GM18498 (cell line): ENCODE results near the gene TMEM256.

Experiments used
- ATAC-seq: cut with Tn5 transposase; IDR thresholded peaks from one replicate; pipeline ENCODE4 v1.9.1; 2021; ENCODE audit warnings: mild to moderate bottlenecking, moderate library complexity; ENCODE audit not compliant: unreplicated experiment

The TMEM256 gene

GRCh38 chr17:7431231-7431630 is 27.3 kb upstream of the TMEM256 start:
- no peak for ATAC-seq

DNA sequence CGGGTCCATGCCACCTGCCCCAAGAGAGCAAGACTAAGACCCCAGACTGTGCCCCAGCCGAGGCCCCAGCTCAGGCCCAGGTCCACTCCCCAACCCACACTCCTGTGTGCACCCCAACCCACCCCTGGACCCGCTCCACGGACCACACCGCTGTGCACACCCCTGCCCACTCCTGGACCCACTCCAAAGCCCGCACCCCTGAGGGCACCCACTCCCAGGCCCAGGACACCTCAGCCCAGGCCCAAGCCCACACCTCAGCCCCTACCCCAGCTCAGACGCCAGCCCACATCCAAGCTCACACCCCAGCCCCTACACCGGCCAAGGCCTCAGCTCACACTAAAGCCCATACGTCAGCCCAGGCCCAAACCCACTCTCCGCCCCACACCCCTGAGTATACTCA is 25.8 kb upstream of the TMEM256 start:
- no peak for ATAC-seq

DNA sequence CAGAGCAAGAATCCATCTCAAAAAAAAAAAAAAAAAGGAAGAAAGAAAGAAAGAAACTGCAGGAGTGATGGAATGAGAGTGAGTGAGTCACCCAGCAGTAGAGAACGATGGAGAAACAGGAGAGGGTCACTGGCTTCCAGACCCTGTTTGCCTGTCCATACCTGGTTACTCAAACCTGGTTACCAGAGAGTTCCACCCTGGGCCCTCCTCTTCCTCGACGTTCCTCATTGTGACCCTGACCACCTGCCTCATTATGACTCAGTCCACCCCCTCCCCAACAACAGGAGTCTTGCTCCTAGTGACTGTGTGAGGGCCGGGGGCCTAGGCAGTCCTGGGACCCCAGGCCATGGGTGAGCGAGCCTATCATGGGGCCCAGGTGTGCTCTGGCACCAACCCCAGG is 24.7 kb upstream of the TMEM256 start, which contains the start of gene SPEM3:
SPEM3 (plus strand) TSS at position 301 of the 400 bp plus-strand sequence; CDS start at position 347, 46 bp downstream.
- no peak for ATAC-seq

DNA sequence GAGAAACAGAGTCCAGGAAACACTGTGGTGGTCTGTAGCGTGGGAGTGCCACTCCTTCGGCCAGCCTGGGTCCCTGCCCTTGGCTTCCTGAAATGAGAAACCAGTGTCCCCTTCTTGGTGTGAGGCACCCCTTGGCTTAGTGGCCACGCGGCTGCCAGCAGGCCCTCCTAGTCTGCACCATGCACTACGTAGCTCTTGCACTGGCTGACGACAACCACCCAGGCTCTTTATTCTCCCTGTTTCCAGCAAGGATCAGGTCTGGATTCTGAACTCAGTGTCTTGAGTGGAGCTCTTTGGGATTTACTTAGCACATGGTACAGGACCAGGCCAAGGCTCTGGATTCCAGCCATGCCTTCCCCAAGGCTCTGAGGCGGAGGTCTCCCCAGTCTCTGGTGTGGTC is 23.7 kb upstream of the TMEM256 start:
- ATAC-seq: no peak

DNA sequence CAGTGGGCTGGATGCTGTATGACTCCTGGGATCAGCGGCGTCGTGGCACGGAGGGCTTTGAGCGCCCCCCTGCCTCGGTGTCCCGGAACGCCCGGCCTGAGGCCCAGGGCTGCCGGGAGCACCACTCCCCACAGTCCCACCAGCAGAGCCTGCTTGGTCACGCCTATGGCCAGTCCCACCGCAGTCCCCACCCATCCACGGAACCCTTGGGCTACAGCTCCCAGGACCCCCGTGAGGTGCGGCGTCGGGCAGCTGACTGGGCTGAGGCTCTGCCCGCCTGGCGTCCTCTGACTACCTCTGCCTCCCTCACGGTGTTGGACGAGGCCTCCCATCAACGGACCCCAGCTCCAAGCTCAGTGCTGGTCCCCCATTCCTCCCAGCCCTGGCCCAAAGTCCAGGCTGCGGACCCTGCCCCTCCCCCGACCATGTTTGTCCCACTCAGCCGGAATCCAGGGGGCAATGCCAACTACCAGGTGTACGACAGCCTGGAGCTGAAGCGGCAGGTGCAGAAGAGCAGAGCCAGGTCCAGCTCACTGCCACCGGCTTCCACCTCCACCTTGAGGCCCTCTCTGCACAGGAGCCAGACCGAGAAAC is 23.1 kb upstream of the TMEM256 start:
- ATAC-seq: no peak

DNA sequence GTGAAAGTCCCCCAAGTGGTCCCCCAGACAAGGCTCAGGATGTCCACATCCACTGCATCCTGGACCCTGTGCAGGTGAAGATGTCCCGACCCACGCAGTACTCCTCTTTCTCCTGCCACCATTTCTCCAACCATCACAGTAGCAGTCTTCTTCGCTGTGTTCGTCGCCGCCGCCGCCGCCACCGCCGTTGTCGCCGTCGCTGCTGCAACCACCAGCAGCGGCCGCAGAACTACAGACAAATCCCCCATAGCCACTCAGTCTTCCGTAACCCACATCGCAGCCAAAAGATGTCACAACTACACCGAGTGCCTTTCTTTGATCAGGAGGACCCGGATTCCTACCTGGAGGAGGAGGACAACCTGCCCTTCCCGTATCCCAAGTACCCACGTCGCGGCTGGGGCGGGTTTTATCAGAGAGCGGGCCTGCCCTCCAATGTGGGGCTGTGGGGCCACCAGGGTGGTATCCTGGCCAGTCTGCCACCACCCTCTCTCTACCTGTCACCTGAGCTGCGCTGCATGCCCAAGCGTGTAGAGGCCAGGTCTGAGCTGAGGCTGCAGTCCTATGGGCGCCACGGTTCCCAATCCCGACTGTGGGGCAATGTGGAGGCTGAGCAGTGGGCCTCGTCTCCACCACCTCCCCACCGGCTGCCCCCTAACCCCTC is 22.4 kb upstream of the TMEM256 start:
- no peak for ATAC-seq

DNA sequence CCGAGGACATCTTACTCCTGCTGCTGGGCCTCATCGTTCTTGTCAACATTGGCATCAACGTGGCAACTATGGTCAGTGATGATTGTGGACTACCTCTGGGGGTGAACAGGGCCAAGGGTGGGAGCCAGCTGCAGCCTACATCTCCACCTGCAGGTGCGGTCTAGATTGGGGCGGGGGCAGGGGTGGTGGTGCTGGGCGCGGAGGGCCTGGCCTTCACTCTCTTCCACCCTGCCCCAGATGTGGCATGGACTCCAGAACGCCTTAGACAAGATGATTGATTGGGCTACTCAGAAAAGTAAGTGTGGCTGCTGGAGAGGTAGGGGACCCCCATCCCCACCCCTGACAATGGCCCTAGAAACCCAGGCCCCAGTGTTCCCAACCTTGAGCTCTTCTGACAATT is 21.9 kb upstream of the TMEM256 start:
- ATAC-seq: no peak

- ATAC-seq: no peak
These were observed 21.4 kb upstream of the TMEM256 start, which contains the start of gene SPEM2 for GRCh38 chr17:7425316-7425715. Gene SPEM2 (plus strand): TSS chr17:7425616. CDS start chr17:7425689, 73 bp downstream.

DNA sequence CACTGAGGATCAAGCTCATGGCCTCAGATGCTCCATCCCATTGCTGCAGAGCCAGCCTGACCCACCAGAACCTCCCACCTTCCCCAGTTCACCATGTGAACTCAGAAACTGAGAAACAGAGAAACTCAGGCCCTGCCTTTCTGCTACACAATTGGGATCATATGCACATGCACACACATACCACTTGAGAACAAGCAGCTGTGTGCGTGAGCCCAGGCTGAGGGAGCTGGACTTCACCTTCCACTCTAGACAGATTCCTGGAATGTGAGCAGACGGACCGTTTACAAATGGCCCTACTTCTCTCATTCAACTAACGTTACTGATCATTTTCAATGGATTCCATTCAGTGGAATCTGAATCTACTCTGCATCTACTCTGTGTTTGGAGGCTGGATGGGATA is 19.8 kb upstream of the TMEM256 start:
- ATAC-seq: no peak

- no peak for ATAC-seq
These were observed 17.3 kb upstream of the TMEM256 start for GRCh38 chr17:7421186-7421585.

DNA sequence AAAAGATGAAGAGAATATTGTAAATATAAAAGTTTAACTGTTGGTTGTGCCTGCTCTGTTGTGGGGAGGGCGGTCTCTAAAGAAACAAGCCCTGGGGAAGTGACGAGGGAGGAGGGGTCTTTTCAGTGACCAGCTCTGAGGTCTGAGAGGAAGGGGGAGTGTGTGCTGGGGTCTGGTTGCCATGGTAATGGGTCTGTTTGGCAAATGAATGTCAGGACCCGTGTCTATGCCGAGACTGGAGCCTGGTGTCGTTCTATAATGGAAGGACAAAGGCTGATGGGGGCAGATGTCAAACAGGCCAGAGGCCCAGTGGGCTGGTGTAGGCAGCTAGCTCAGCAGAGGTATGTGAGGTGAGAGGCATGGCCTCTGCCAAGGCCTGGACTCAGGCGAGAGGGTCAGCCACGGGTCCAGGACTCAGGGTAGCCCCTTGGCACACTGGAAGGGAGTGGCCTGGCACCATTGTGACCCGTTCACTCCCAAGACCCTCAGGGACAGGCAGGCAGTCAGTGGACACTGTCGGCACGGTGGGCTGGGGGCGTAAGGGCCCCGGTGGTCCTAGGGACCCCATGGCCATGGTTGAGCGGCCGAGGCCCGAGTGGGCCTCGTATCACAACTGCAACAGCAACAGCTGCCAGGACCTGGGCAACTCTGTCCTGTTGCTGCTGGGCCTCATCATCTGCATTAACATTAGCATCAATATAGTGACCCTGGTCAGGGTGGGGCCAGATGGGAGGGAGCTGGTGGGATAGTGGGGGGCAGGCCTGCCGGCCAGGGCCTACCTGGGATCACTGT is 16.1 kb upstream of the TMEM256 start, which contains the start of gene SPEM1:
SPEM1 (plus strand) TSS at position 506 of the 792 bp plus-strand sequence; CDS start at position 567, 61 bp downstream.
- no peak for ATAC-seq

GRCh38 chr17:7418472-7419152 is 14.7 kb upstream of the TMEM256 start:
- ATAC-seq: no peak

- ATAC-seq: no peak
These were observed 13.3 kb upstream of the TMEM256 start for GRCh38 chr17:7417056-7417655.

DNA sequence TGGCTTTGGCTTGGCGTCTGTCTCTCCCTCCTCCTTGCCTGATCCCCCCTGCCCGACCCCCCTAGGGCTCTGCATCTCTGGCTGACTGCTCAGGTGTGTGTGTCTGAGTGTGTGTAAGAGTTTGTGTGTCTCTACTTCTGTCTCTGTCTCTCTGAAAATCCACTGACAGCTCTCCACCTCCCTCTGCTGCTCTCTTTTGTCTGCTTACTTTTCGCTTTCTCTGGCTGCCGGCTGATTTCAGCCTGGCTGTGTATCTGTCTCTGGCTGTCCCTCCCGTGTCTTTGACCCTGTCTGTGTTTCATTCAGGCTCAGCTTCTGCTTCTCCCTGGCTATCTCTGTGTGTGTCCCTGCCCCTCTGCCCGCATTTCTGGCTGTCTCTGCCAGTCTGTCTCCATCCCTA is 12.4 kb upstream of the TMEM256 start:
- no peak for ATAC-seq

GRCh38 chr17:7415784-7416183 is 11.9 kb upstream of the TMEM256 start:
- no peak for ATAC-seq

- no peak for ATAC-seq
These were observed 10.9 kb upstream of the TMEM256 start for GRCh38 chr17:7414837-7415236.

- no peak for ATAC-seq
These were observed 9.6 kb upstream of the TMEM256 start for GRCh38 chr17:7413346-7413985.

DNA sequence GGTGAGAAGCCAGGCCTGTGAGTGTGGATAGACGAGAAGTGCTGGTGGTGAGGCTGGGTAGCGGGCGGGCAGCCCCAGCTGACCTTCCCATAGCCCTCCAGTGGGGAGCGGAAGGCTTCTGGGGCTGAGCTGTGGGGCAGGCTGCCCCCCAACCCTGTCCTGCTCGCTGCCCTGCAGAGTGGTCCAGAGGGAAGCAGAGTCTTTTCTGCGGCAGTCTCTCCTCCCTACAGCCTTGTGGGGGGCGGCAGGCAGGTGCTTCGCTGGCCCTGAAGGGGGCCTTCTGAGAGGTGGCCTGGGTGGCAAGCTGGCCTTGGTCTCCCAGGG is 7.5 kb upstream of the TMEM256 start:
- ATAC-seq: no peak

GRCh38 chr17:7410634-7411426 is 6.9 kb upstream of the TMEM256 start:
- ATAC-seq: no peak

DNA sequence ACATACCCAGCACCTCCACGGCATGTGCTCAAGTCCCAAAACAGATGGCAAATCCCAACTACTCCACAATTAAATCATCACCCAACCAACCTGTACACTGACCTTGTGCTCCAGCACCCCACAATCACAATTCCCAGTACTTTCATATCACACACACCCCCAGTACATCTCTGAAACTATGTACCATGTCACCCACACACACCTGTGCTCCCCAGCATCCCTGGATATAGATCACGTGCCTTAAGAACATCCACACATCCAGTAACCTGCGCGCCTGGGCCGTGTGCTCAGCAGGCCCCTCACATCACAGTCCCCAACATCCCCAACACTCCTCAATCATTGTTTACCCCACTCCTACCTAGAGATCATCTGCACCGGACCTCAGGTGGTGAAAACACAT is 5.8 kb upstream of the TMEM256 start:
- ATAC-seq: no peak
